CD4-positive, alpha-beta T cell treated with Interleukin-6 for 4 hours (primary cell): ENCODE data around the gene KCNH4.

Experiments used
- DNase-seq: peaks from one replicate; pipeline ENCODE4 v3.0.0-alpha.2; 2020; ENCODE audit warnings: mixed read lengths

The KCNH4 gene

DNA sequence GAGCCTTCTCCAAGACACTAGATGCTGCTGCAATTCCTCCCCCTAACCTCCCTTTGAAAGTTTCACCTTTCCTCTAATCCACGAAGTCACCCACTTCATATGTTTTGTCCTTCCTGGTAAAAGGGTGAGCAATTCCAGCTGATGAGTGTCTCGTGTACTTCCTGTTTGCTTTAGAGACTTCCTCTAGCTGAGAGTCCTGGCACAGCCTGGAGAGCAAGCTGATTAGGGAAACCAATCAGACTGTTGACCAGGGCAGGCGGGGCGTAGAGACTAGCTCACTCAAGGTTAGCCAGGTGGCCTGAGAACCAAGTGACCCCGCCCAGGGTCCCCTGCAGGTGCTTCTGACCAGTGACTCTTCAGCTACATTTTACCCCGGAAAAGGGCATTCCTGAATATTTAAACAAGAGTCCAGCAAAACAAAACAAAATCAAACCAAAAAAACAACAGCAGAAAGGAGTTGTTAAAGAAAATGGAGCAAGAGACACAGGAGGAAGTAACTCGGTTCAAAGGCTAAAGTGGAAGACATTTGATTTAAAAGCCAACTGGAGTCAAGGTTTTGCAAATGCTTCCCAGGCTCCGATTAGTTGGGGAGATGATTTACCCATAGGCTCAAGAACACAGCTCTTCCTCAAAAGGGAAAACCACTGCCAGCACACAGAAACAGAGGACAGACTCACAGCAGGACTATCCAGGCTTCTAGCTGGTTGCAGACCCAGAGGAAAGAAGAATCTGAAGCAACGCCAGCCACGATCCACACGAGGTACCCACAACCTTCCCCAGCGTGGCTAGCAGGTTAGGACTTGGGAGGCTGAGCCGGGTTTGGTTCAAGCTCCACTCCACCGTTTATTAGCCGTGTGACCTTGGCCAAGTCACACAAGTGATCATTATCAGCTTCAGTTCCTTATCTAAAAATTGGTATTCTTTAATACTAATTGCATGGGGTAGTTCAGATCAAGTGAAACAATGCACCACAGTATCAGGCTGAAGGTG is 45.0 kb downstream of the KCNH4 start:
- peak; percentile 45 for DNase-seq

DNA sequence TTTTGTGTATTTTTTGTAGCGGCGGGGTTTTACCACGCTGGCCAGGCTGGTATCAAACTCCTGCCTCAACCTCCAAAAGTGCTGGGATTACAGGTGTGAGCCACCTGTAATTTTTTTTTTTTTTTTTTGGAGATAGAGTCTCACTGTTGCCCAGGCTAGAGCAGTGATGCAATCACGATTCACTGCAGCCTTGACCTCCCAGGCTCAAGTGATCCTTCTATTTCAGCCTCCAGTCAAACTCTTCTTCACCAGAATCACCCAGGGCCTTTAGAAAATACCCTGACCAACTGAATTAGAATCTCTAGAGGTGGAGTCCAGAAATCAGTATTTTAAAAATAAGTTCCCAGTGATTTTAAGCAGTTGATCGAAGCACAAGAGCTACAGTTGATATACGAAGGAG is 45.8 kb downstream of the KCNH4 start:
- no peak for DNase-seq

DNA sequence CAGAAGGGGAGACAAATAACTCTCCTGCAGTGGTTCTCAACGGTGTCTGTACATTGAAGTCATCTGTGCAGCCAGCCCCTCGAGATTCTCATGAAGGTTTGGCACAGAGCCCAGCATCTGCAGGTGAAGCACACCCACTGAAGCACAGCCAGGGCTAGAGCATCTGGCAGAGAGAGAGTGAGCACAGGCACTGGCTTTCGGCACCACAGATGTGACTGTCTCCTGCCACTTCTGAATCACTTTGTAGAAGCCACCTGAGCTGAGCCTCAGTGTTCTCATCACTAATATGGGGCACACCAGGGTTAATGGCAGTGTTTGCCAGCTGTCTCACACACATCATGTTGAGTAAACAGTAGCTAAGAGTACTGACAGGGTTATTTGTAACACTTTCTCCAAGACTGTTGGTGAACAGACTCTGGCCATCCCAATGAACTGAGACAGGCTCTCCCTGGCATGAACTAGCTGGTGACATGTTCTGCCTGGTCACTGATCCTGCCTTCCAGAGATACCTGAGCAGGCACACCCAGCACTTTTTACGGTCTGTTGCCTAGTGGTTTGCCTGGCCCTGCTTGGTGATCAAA is 47.4 kb downstream of the KCNH4 start:
- peak; percentile 75 for DNase-seq

DNA sequence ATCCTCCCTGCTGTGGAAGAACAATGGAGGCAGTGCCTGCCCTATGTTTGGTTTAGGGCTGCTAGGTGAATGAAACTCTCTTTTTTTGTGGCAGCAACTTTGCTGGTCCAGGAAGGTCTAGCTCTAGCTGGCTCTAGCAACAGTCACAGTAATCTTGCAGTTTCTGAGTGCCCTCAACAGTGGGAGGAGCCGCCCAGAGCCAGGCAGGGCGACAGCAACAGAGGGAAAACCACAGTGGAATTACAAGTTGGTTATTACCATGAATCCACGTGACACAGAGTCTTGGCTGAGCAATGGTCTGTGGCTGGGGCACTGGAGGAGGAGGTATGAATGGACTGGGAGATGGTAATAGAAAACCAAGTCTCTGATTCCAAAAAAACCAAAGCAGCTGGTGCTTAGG is 48.0 kb downstream of the KCNH4 start:
- DNase-seq = peak; percentile 37

DNA sequence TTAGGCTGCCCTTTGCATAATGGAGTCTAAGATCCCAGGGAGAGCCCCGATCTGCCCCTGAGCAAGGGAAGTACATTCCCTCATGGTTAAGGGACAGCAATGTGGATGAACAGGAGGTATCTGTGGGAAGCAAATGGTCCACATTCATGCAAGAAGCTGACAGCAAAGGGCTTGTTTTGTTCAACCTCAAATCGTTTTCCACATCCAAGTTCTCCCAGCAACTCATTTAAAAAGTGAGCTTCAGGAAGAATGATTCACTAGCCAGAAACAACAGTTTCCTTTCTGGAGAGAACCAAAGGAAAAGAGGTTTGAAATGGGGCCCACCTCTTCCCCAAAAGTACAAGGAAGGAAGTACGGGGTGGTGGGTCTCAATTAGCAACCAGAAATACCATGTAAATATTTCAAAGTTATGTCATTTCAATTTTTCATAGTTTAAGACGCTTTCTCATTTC is 48.9 kb downstream of the KCNH4 start:
- no peak for DNase-seq

DNA sequence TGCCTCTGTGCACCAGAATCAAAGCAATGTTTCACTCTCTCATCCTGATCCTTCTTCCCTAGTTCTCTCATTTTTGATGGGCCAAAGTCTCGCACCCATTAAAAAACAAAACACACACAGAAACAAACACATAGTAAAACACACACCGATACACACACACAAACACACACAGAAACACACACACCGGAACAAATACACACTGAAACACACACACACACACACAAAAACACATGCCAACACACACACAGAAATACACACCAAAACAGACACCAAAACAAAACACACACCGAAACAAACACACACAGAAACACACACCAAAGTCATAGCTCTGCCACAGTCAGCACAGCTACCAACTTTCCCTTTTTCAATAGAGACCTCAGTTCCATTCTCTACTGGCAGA is 49.7 kb downstream of the KCNH4 start:
- DNase-seq = no peak

DNA sequence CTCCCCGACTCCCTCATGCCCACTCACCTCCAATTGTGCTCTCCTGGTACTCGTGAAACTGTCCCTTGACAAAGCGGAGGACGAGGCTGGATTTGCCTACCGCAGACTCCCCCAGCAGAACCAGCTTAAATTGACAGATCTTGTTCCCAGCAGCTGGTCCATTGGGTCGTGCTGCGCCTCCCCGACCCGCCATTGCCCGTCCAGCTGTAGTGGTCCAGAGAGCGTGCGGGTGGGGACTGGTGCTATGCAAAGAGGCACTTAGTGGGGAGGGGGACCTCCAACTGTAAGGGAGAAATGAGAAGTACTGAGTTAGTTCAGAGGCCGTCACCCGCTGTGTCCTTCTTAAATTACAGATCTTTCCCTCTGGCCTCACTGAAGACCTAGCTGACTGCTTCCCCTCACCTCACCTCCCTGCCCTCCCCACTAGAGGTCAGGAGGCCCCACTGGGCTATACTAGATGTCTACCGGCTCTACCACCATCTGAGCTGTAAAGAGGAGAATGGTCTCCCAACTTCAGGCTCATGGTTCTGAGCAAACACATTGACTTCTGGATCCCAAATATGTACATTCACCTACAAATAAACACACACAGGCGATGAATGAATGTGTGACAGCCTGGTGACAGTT is 50.5 kb downstream of the KCNH4 start:
- no peak for DNase-seq

DNA sequence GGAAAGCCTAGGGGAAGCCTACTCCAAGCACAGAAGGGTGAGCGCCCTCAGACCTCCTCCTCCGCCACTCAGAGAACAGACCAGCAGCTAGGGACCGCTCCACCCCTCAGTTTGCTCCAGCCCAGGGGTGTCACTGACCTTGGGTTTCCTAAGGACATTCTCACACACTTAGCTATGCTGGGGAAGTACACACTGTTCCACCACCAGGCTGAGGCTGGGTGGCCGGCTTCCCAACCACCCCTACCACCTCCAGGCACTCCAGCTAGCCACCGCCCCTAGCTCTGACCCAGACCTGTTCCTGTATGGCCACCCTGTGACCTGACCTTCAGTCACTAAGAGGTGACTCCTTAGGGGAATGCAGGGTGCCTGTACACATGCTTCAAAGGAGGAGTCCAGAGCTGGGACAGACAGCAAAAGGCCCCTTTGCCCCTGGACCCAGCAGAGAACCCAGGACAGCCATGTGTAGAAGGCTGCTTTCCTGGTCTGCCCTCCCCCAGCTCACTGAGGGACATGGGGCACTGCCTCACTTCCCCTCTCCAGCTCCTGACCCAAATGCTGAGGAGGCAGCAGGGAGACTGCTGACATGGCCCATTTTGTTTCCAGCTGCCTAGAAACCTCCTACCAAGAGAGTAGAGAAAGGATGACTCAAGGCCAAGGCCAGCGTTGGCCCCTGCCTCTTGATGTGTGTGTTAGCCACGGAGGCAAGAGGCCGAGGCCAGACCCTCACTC is 51.7 kb downstream of the KCNH4 start:
- DNase-seq = no peak

DNA sequence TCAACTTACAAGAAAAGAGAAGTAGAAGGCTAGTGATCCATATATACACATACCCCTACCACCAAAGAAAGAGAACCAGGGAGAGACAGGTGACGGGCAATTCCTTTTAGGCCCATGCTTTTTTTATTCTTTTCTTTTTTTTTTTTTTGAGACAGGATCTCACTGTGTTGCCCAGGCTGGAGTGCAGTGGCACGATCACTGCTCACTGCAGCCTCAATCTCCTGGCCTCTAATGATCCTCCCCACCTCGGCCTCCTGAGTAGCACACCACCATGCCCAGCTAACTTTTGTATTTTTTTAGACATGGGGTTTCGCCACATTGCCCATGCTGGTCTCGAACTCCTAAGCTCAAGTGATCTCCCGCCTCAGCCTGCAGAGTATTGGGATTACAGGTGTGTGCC is 53.5 kb downstream of the KCNH4 start:
- no peak for DNase-seq

DNA sequence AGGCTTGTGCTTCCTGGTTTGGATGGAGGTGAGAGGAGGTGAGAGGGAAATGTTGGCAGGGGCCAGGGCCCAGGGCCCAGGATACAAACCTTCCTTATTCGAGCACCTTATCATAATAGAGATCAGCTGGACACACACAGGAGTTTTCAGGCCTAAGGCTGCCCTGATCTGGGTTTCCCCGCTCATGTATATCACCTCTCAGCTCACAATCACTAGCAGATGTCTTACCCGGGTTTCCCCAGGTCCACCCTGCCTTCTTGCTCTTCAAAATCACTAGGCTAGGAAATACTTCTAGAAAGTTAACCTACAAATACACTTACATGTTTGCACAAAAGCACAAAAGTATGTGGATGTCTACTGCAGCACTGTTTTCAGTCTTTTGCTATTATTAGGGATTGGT is 54.1 kb downstream of the KCNH4 start:
- DNase-seq = no peak

DNA sequence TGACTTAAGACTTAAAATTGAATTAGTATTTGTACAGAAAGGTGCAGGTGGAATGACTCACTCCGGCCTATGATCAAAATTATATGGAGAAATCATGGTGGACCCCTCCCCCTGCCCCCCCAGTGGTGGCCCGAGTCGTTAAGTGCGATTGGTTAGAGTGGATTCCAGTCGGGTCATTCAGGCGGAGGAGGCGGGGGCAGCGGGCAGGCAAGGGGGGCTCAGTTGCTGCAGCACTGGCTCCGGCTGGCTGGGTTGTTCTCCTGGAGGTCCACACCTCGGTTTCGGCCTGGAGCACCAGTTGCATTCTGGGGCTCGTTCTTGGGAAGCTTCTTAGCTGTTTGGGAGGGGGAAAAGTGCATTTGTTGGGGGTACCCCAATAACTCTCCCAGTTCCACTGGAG is 55.4 kb downstream of the KCNH4 start:
- no peak for DNase-seq

DNA sequence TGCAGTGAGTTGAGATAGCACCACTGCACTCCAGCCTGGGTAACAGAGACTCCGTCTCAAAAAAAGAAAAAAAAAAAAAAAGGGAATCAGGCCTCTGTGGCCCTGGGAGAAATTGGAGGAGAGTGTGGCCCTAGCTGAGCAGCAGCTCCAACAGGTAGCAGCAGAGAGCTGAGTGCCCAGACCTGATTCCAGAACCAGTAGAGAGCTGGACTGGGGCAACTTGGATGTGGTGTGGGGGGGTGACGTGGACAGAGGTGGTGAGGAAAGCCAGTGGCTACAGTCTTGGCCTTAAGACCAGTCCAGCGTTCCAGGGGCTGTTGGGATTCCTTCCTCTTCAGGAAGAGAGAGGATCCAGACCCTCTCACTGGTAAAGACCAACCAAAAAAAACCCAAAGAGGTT is 56.7 kb downstream of the KCNH4 start:
- DNase-seq = no peak

DNA sequence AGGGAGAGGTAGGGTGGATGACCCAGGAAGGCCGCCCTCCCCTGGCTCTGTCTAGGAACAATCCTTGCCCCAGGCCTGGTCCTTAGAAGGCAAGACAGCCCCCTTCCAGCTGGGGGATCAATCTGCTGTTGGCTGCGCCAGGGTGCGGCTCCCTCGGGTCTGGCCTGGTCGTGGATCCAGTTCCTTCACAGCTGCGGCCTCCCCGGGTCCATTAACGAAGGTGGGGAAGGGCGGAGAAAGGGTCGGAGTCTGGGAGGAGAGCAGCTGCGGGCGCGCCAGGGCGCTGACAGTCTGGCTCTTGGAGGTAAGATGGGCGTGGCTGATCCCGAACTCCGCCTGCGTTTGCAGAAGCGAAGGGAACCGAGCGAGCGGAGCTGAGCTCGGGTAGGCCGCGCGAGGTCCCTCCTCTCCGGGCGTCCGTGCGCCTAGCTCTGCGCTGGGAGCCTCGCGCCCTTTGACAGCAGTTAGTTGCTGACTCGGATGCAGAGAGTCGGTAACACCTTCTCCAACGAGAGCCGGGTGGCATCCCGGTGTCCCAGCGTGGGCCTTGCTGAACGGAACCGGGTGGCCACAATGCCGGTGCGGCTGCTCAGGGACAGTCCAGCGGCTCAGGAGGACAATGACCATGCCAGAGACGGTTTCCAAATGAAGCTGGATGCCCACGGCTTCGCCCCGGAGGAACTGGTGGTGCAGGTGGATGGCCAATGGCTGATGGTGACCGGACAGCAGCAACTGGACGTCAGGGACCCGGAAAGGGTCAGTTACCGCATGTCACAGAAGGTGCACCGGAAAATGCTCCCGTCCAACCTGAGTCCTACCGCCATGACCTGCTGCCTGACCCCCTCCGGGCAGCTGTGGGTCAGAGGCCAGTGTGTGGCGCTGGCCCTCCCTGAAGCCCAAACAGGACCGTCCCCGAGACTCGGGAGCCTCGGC is 58.3 kb downstream of the KCNH4 start, which contains the start of gene HSPB9:
Gene HSPB9, plus strand, starts transcription at position 434 of the 933 bp plus-strand sequence. Its CDS starts 47 bp downstream, at position 481.
- no peak for DNase-seq

DNA sequence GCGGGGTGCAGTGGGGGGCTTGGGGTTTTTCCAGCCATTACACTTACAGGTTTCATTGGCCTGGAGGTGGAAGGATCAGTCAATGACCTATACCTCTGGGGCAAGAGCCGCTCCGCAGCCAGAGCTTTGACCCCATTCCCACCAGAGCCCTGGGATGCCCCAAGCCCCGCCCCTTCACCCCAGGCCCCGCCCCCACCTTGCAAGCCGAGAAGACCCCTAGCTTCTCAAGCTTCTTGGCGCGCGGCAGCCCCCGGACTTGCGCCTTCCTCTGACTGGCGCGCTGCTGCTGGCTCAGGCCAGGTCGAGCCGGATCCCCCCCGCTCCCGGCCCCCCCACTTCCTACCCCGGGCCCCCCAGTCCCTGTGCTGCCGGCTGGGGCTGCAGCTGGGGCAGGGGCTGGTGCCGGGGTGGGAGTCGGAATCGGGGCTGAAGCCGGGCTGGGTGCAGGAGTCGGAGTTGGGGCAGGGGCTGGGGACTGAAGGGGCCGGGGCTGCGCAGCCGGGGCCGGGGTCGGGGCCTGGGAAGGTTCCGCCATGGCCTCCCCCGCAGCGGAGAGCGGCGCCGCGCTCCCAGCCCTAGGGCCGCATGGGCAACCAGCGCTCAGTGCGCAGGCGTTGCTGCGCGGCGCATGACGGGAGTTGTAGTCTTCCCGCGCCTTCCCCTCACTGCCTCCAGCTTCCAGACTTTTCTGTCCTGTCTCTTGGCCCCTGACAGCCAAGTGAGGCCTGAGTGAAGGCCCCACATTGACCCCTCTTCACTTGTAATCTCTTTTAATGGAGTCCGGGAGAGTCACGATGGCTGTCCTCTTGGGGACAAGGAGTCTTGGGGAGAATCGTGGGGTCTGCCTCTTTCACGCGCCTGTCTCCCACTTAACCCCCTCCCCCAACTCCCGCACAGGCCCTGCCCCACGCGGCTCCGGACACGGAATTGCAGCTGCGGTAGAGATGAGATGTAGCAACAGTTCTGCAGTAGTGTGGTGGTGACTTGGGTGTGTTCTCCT is 59.9 kb downstream of the KCNH4 start, which contains the start of gene KAT2A:
Gene KAT2A, minus strand, starts transcription at position 598 of the 1,000 bp plus-strand sequence. Its CDS starts 63 bp downstream, at position 535.
- peak; percentile 84 for DNase-seq

DNA sequence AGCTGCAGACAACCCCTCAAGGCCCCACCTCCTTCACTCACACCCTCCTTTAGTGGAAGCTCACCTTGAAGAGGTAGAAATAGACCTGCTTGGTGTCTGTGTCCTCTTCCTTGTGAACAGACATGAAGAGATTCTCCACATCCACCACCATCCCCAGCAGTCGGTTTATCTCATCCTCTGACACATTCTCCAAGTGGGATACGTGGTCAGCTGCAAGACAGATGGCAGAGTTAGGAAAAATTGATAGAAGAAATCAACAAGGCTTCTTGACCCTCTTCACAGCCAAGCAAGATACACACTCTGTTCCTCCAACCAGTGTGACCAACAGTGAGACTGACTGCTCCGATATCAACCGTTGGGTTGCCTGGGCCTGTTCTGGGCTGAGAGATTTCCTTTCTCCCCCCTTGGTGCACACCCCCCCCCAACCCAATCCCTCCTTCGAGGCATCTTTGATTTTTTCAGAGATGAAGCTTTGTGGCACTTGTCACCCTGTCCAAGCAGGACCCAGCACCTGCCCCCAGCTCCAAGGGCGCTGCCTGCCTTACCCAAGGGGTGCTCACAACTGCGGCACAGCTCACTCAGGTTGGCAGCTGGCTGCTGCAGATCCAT is 60.7 kb downstream of the KCNH4 start:
- DNase-seq = no peak

DNA sequence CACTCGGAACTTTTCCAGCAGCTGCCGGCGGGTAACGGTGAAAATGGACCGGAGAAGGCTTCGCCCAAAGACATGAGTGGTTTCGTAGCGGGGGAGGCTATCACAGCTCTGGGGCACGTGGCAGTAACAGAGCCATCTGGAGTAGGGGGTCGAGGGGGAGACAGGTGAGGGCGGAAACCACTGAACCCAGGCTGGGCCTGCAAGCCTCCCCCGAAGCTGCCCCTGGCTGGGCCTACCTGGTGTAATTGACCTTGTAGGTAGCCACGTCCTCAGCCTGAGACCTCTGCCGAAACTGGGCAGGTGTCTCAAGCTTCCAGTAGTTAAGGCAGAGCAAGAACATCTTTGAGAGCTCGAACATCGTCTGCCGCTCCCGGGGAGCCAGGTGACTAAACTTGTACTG is 61.6 kb downstream of the KCNH4 start:
- no peak for DNase-seq

DNA sequence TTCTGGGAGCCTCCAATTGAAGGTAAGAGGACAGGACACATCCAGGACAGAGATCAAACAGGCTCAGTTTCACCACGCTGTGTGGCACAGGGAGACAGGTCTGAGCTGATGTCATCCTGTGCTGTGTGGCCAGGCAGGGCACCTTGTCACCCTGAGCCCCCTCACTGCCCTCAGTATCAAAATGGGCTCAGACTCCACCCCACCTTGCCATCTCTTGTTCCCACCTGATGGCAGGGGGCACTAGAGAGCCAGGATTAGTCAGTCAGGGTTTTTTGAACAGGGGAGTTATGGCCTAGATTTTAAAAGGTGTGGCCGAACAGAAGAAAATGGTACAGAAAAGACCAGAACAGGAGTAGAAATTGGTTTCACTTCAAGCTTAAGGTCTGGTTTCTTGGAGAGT is 62.4 kb downstream of the KCNH4 start:
- DNase-seq = peak; percentile 59

DNA sequence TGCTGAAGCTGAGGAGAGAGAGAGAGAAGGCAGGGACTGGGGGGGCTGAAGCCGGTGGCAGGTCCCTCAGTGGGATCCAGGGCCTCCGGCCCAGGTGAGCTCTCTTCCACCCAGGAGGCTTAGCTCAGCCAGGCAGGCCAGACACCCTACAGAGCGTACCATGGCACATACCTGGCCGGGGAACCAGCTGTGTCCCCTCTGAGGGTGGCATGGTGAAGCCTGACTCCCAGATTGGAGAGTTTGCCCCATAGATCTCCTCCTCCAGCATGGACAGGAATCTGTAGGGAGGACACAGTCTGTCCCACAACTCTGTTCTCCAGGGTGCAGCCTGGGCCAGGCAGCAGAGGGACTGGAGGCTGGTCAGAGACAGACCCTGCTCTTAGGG is 62.8 kb downstream of the KCNH4 start:
- no peak for DNase-seq

DNA sequence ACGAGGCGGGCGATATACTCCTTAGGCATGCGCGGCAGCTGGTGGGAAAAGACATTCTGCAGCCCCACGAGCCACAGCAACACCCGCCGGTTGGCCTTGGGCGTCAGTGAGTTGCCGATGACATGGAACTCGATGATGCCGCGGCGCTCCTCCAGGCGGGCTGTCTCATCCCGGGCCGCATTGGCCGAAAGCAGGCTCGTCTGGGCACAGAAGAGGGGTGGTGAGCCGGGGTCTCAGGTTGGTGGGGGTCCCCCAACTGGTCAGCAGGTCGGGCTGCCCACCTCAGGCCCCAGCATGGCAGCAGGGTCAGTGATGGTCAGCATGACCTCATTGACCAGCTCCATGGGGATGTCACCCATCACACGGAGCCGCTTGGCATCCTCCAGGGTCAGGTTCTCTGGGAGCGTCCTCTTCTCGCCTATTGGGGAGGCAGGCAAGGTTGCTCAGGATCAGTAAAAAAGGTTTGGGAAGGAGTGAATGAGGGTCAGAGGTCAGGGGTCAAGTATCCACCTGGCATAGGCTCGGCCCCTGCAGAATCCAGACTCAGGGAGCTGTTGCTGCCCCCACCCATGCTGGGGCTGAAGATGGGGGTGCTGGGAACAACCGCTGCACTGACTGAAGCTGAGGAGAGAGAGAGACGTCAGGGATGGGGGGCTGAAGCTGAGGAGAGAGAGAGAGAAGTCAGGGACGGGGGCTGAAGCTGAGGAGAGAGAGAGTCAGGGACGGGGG is 63.4 kb downstream of the KCNH4 start:
- no peak for DNase-seq
